Liver (tissue), 9 donors: ENCODE measurements around the gene MIDN. TPM values are rescaled to one million over a fixed set of nuclear protein-coding genes. Genes with fewer than 3 reads are reported as not detected.
A peak's percentile ranks its signal among the peaks of the same experiment; 100 is the strongest.
"Not testable (repeated sequence)": the region's sequence is repeated elsewhere in the genome, so short reads cannot be mapped to it uniquely, and the experiment has no call there.

ENCODE experiments used
- DNase-seq: peaks from one replicate; pipeline ENCODE4 v3.0.0-alpha.2; 2017; ENCODE audit warnings: low spot score
- H3K27ac ChIP-seq, 2 donors: one replicate each; pipeline ENCODE4 v1.7.0; 2013; ENCODE audit warnings: inconsistent platforms in 2 of 2, low read length in 2 of 2, control low read depth in 1 of 2, low read depth in 1 of 2, mild to moderate bottlenecking in 1 of 2
- H3K27me3 ChIP-seq, 4 donors: one replicate each; pipeline versions ENCODE4 v1.6.1 to v1.7.0; 2013; ENCODE audit warnings: low read length in 3 of 4, inconsistent platforms in 1 of 4, mild to moderate bottlenecking in 1 of 4, moderate library complexity in 1 of 4; ENCODE audit not compliant: control insufficient read depth in 4 of 4, insufficient read depth in 4 of 4
- H3K36me3 ChIP-seq, 4 donors: one replicate each; pipeline versions ENCODE4 v1.6.1 to v1.7.0; 2013; ENCODE audit warnings: low read length in 3 of 4, mild to moderate bottlenecking in 3 of 4, low read depth in 1 of 4, moderate library complexity in 1 of 4; ENCODE audit not compliant: control insufficient read depth in 4 of 4, insufficient read depth in 3 of 4
- H3K4me1 ChIP-seq, 4 donors: one replicate each; pipeline versions ENCODE4 v1.6.1 to v1.7.0; 2013; ENCODE audit warnings: low read length in 3 of 4, mild to moderate bottlenecking in 3 of 4, moderate library complexity in 1 of 4; ENCODE audit not compliant: control insufficient read depth in 4 of 4, insufficient read depth in 4 of 4
- H3K4me3 ChIP-seq, 3 donors: one replicate each; pipeline versions ENCODE4 v1.6.1 to v1.7.0; 2013; ENCODE audit warnings: low read length in 3 of 3, control low read depth in 1 of 3, low read depth in 1 of 3, mild to moderate bottlenecking in 1 of 3
- H3K9ac ChIP-seq, 2 donors: one replicate each; pipeline ENCODE4 v1.7.0; 2013; ENCODE audit warnings: low read length in 2 of 2, mild to moderate bottlenecking in 2 of 2, moderate library complexity in 2 of 2, control low read depth in 1 of 2, low read depth in 1 of 2
- H3K9me3 ChIP-seq, 4 donors: one replicate each; pipeline versions ENCODE4 v1.6.1 to v1.7.0; 2013; ENCODE audit warnings: low read length in 3 of 4; ENCODE audit not compliant: control insufficient read depth in 4 of 4
- CTCF ChIP-seq: fragments of 150-350 bp; IDR thresholded peaks from 2 replicates; pipeline ENCODE4 v1.5.1; 2017; ENCODE audit warnings: improper control_type of control experiment, low read depth, low read length; ENCODE audit not compliant: missing input control
- EGR1 ChIP-seq, 2 donors: IDR thresholded peaks; 2 replicates each; pipeline ENCODE4 v1.6.1; 2016 to 2018; ENCODE audit warnings: antibody characterized with exemption in 2 of 2, low read depth in 2 of 2
- FOXA1 ChIP-seq: IDR thresholded peaks from 2 replicates; pipeline ENCODE4 v1.6.1; 2016; ENCODE audit warnings: antibody characterized with exemption
- FOXA2 ChIP-seq: IDR thresholded peaks from 2 replicates; pipeline ENCODE4 v1.6.1; 2016; ENCODE audit warnings: antibody characterized with exemption
- GABPA ChIP-seq, 2 donors: IDR thresholded peaks in 1 of 2; conservative IDR thresholded peaks in 1 of 2; 2 replicates each; pipeline ENCODE4 v1.6.1; 2016; ENCODE audit warnings: antibody characterized with exemption in 2 of 2, mild to moderate bottlenecking in 1 of 2, moderate library complexity in 1 of 2
- HNF4G ChIP-seq: IDR thresholded peaks from 2 replicates; pipeline ENCODE4 v1.6.1; 2016; ENCODE audit warnings: antibody characterized with exemption
- JUND ChIP-seq, 2 donors: IDR thresholded peaks; 2 replicates each; pipeline ENCODE4 v1.6.1; 2016; ENCODE audit warnings: antibody characterized with exemption in 2 of 2
- MAX ChIP-seq: IDR thresholded peaks from 2 replicates; pipeline ENCODE4 v1.6.1; 2016; ENCODE audit warnings: antibody characterized with exemption
- RAD21 ChIP-seq, 2 donors: IDR thresholded peaks; 2 replicates each; pipeline ENCODE4 v1.6.1; 2016; ENCODE audit warnings: antibody characterized with exemption in 2 of 2, mild to moderate bottlenecking in 2 of 2
- SP1 ChIP-seq: IDR thresholded peaks from 2 replicates; pipeline ENCODE4 v1.6.1; 2018; ENCODE audit warnings: antibody characterized with exemption, mild to moderate bottlenecking
- TAF1 ChIP-seq: conservative IDR thresholded peaks from 2 replicates; pipeline ENCODE4 v1.6.1; 2016; ENCODE audit warnings: antibody characterized with exemption, mild to moderate bottlenecking
- YY1 ChIP-seq: IDR thresholded peaks from 2 replicates; pipeline ENCODE4 v1.6.1; 2016; ENCODE audit warnings: antibody characterized with exemption, mild to moderate bottlenecking
- WGBS: extraction: QIAGEN DNeasy Blood & Tissue Kit; methylation state at CpG from one replicate; pipeline ENCODE4 v1.1.7; 2013; 5-methylcytosine and 5-hydroxymethylcytosine counted together
- polyA plus RNA-seq, 2 donors: library from polyadenylated mRNA; stranded (reverse) in 1 of 2; unstranded in 1 of 2; fragments of 200-250 nt in 1 of 2; fragments of >200 nt in 1 of 2; fragmentation: Nextera tagmentation in 1 of 2; extraction: Ambion mirVana in 1 of 2; gene quantifications; one replicate each; pipeline versions ENCODE4 v1.2.1 to v1.2.3, GENCODE V29; 2013 to 2015
- total RNA-seq, 2 donors: library from RNA; depleted of rRNA; stranded (reverse); fragments of >200 nt; gene quantifications; one replicate each; pipeline ENCODE4 v1.2.3, GENCODE V29; 2014
- donor health status: healthy.
- donor health status: healthy.
- donor health status: healthy.
- donor health status: healthy.
- donor health status: healthy.

Gene MIDN
- total RNA-seq (10 to 100 TPM in 1 of 2 donors, 1 to 10 TPM in 1; 9.1 to 22.9 TPM), polyA plus RNA-seq (10 to 100 TPM in 1 of 2 donors, 1 to 10 TPM in 1; 2.9 to 14.6 TPM)

- Histone ChIP-seq H3K9me3 (no peaks in the 10 kb centered on the region), H3K27me3 (no peaks in the 10 kb centered on the region), H3K27ac (peak within 1 kb of the TSS; percentile 97 to 99), H3K4me3 (peak within 1 kb of the TSS; percentile 47 to 75 (median 62)), H3K4me1 (peaks cover 26 to 66% (median 44%) of the 10 kb centered on the region in 4 donors), H3K36me3 (peaks cover 0 to 4% (median 0%) of the 10 kb centered on the region in 4 donors), H3K9ac (peak within 1 kb of the TSS; percentile 10 to 53)
- TF ChIP-seq TAF1 = peak; percentile 76
- TF ChIP-seq FOXA1 = no peak
- TF ChIP-seq CTCF = peak; percentile 4
- peak in 1 of 2 donors; percentile 50 for TF ChIP-seq JUND (IDR thresholded peaks at IDR 0.05)
- peak; percentile 34 for TF ChIP-seq SP1
- TF ChIP-seq MAX = no peak
- TF ChIP-seq GABPA (IDR thresholded peaks at IDR 0.05 in 1 of 2, conservative IDR thresholded peaks at IDR 0.05 in 1 of 2) = peak in 1 of 2 donors; percentile 18
- peak; percentile 77 for DNase-seq
- under 1% methylated on average over 60 of the region's 60 CpGs for WGBS
Measured at GRCh38 chr19:1248139-1248785, at the start of gene MIDN. Gene MIDN, plus strand, starts transcription at chr19:1248583. Its CDS starts 1,714 bp downstream, at chr19:1250297.

GRCh38 chr19:1199531-1199930, 48.9 kb upstream of the MIDN start:
- TF ChIP-seq FOXA2 (no peak), FOXA1 (no peak), YY1 (no peak), EGR1 (IDR thresholded peaks at IDR 0.05; ENCODE audit: low read depth in 2 of 2) (no peak), SP1 (no peak), HNF4G (no peak), RAD21 (IDR thresholded peaks at IDR 0.05) (no peak), CTCF (no peak), GABPA (IDR thresholded peaks at IDR 0.05 in 1 of 2, conservative IDR thresholded peaks at IDR 0.05 in 1 of 2) (no peak)
- 96% methylated on average over 10 of the region's 10 CpGs for WGBS
- H3K4me3 ChIP-seq = no peak overlapping the region
- no peaks in the 10 kb centered on the region for H3K9me3 ChIP-seq
- H3K4me1 ChIP-seq = peaks cover 0 to 13% (median under 1%) of the 10 kb centered on the region in 4 donors
- no peak overlapping the region for H3K27ac ChIP-seq
- DNase-seq = no peak
- no peak overlapping the region for H3K9ac ChIP-seq
- no peaks in the 10 kb centered on the region for H3K27me3 ChIP-seq
- H3K36me3 ChIP-seq = no peaks in the 10 kb centered on the region

- H3K4me1 ChIP-seq = peaks cover 4 to 20% (median 6%) of the 10 kb centered on the region in 4 donors
- not testable (repeated sequence) for H3K27me3 ChIP-seq, H3K4me3 ChIP-seq, H3K36me3 ChIP-seq, H3K9me3 ChIP-seq, DNase-seq, H3K9ac ChIP-seq, H3K27ac ChIP-seq
- WGBS = 95% methylated on average over 4 of the region's 4 CpGs
Measured at GRCh38 chr19:1200614-1201013, 47.8 kb upstream of the MIDN start.
